GM18508 (cell line): ENCODE results near the gene NMRK2.
"Not testable (repeated sequence)": the region's sequence is repeated elsewhere in the genome, so short reads cannot be mapped to it uniquely, and the experiment has no call there.

Source experiments
- ATAC-seq: cut with Tn5 transposase; IDR thresholded peaks from one replicate; pipeline ENCODE4 v1.9.1; 2021; ENCODE audit warnings: moderate number of reproducible peaks; ENCODE audit not compliant: insufficient read depth, unreplicated experiment

Gene NMRK2

GRCh38 chr19:3963458-3964255 lies 30.8 kb downstream of the NMRK2 start:
- no peak for ATAC-seq

- ATAC-seq = no peak
Observed at GRCh38 chr19:3964256-3965194, 31.7 kb downstream of the NMRK2 start.

- no peak for ATAC-seq
Observed at GRCh38 chr19:3966051-3967017, 33.5 kb downstream of the NMRK2 start.

- not testable (repeated sequence) for ATAC-seq
Observed at GRCh38 chr19:3967983-3968382, 35.1 kb downstream of the NMRK2 start.

- ATAC-seq = no peak
Observed at GRCh38 chr19:3968556-3969434, 35.9 kb downstream of the NMRK2 start.

- ATAC-seq = no peak
Observed at GRCh38 chr19:3969435-3970312, 36.8 kb downstream of the NMRK2 start.

GRCh38 chr19:3970313-3970807 lies 37.5 kb downstream of the NMRK2 start:
- no peak for ATAC-seq

- peak; percentile 55 for ATAC-seq
Observed at GRCh38 chr19:3970808-3971598, 38.1 kb downstream of the NMRK2 start, which contains the start of gene DAPK3. DAPK3 (minus strand) TSS chr19:3971099; CDS start chr19:3969735, 1,364 bp downstream.

GRCh38 chr19:3975144-3975543 lies 42.3 kb downstream of the NMRK2 start:
- ATAC-seq = no peak

- ATAC-seq = no peak
Observed at GRCh38 chr19:3975637-3976087, 42.8 kb downstream of the NMRK2 start.

GRCh38 chr19:3976495-3977241 lies 43.8 kb downstream of the NMRK2 start:
- ATAC-seq = no peak

GRCh38 chr19:3977242-3978143 lies 44.6 kb downstream of the NMRK2 start:
- ATAC-seq = no peak

- ATAC-seq = no peak
Observed at GRCh38 chr19:3978145-3978544, 45.3 kb downstream of the NMRK2 start.

- no peak for ATAC-seq
Observed at GRCh38 chr19:3979289-3979673, 46.4 kb downstream of the NMRK2 start.

GRCh38 chr19:3979674-3980352 lies 46.9 kb downstream of the NMRK2 start:
- ATAC-seq = no peak
